Esophagus squamous epithelium (tissue), 5 donors: Measurements from ENCODE around the gene SESTD1. TPM values are rescaled to one million over a fixed set of nuclear protein-coding genes. Genes with fewer than 3 reads are reported as not detected.
"Not testable (repeated sequence)": the region's sequence is repeated elsewhere in the genome, so short reads cannot be mapped to it uniquely, and the experiment has no call there.

Source experiments
- DNase-seq: peaks from one replicate; lab custom pipeline; 2025; lab: John Stamatoyannopoulos, UW
- H3K27ac ChIP-seq, 4 donors: fragments of 200-600 bp; sonication (generic); one replicate each; pipeline ENCODE4 v1.5.1; 2016 to 2019; ENCODE audit warnings: mild to moderate bottlenecking in 1 of 4
- H3K27me3 ChIP-seq, 4 donors: fragments of 200-600 bp; sonication (generic); 1 replicate in 3 of 4; 2 replicates in 1 of 4; pipeline versions ENCODE4 v1.5.1 to v1.6.0; 2017 to 2021; ENCODE audit warnings: antibody characterized with exemption in 1 of 4
- H3K36me3 ChIP-seq, 3 donors: fragments of 200-600 bp; sonication (generic); one replicate each; pipeline ENCODE4 v1.5.1; 2016 to 2019
- H3K4me1 ChIP-seq, 3 donors: fragments of 200-600 bp; sonication (generic); one replicate each; pipeline ENCODE4 v1.5.1; 2017 to 2019
- H3K4me3 ChIP-seq, 4 donors: fragments of 200-600 bp; sonication (generic); 1 replicate in 3 of 4; 2 replicates in 1 of 4; pipeline ENCODE4 v1.5.1; 2016 to 2019; ENCODE audit warnings: mild to moderate bottlenecking in 2 of 4, moderate library complexity in 1 of 4
- H3K9me3 ChIP-seq, 3 donors: fragments of 200-600 bp; sonication (generic); one replicate each; pipeline ENCODE4 v1.5.1; 2016 to 2019
- POLR2A ChIP-seq, 4 donors: fragments of 450-650 bp; IDR thresholded peaks; one replicate each; pipeline ENCODE4 v1.6.1; 2017; ENCODE audit warnings: antibody characterized with exemption in 4 of 4, mild to moderate bottlenecking in 4 of 4, moderate library complexity in 3 of 4
- WGBS, 2 donors: methylation state at CpG; one replicate each; pipeline ENCODE4 v1.1.5; 2018; 5-methylcytosine and 5-hydroxymethylcytosine counted together
- intact Hi-C: fragments of 100-400 bp; cut with DNase I; formaldehyde crosslinking; loops from one replicate; pipeline ENCODE4 v1.15.0; 2022
- total RNA-seq, 4 donors: library from RNA; depleted of rRNA; stranded (reverse); fragments of >200 nt; gene quantifications; one replicate each; pipeline ENCODE4 v1.1.0, GENCODE V29; 2016
- TF ChIP-seq, protein P1 (sequence below), 6 experiments: fragments of 450-650 bp in 4 of 6; fragments of 200-600 bp in 2 of 6; sonication (generic) in 2 of 6; IDR thresholded peaks; one replicate each; pipeline ENCODE4 v1.5.1; 2016 to 2019; ENCODE audit warnings: antibody characterized with exemption in 6 of 6, mild to moderate bottlenecking in 4 of 6, moderate library complexity in 4 of 6
- donor health status: DM: yes; HTN: yes; CAD: no.

SESTD1 gene
- total RNA-seq, 4 donors from 2014 or later, result 5.0 to 22.9 (median 14.0) TPM

DNA sequence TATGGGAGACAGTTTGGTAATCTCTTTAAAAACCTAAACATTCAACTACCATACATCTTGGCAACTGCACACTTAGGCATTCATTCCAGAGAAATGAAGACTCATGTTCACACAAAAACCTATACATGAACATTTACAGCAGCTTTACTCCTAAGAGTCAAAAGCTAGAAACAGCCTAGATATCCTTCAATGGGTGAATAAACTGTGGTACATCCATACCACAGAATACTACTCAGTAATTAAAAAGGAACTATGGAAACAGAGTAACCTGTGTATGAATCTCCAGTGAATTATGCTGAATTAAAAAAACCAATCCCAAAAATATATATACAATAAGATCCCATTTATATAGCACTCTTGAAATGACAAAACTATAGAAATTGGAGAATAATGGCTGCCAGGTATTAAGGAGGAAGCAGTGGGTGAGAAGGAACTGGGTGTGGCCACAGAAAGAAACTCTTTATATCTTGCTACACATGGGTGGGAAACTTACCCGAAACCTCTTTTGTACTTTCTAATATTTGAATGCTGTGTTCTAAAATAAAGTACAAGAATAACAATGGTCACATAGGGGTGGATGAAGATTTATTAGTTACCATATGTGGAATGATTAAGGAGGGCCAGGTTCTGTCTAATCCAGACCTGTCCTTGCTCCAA is 13.7 kb downstream of the SESTD1 start:
- Histone ChIP-seq H3K4me1 (peaks cover 0 to 18% (median 12%) of the 10 kb centered on the region in 3 donors), H3K4me3 (no peak overlapping the region), H3K36me3 (no peaks in the 10 kb centered on the region), H3K9me3 (no peaks in the 10 kb centered on the region), H3K27ac (no peak overlapping the region), H3K27me3 (no peaks in the 10 kb centered on the region)
- intact Hi-C loops, result no loop called here
- no peak for DNase-seq
- TF ChIP-seq, protein P1, sequence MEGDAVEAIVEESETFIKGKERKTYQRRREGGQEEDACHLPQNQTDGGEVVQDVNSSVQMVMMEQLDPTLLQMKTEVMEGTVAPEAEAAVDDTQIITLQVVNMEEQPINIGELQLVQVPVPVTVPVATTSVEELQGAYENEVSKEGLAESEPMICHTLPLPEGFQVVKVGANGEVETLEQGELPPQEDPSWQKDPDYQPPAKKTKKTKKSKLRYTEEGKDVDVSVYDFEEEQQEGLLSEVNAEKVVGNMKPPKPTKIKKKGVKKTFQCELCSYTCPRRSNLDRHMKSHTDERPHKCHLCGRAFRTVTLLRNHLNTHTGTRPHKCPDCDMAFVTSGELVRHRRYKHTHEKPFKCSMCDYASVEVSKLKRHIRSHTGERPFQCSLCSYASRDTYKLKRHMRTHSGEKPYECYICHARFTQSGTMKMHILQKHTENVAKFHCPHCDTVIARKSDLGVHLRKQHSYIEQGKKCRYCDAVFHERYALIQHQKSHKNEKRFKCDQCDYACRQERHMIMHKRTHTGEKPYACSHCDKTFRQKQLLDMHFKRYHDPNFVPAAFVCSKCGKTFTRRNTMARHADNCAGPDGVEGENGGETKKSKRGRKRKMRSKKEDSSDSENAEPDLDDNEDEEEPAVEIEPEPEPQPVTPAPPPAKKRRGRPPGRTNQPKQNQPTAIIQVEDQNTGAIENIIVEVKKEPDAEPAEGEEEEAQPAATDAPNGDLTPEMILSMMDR (IDR thresholded peaks at IDR 0.05), result no peak
- TF ChIP-seq POLR2A (IDR thresholded peaks at IDR 0.05), result no peak
- WGBS, 2 donors, result 52 to 57% methylated on average over 1 of the region's 1 CpG

DNA sequence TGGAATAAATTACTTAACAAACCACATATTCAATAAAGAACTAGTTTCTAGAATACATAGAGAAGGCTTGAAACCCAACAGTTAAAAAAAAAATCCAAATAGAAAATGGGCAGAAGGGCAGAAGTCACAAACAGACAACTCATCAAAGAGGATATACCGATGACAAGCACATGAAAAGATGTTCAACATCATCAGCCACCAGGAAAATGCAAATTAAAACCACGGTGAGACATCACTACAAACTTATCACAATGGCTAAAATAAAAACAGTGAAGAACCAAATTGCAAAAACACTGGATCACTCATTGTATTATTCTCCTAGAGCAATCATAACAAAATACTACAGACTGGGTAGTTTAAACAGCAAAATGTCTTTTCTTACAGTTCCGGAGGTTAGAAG is 14.5 kb downstream of the SESTD1 start:
- no peaks in the 10 kb centered on the region for H3K36me3 ChIP-seq
- intact Hi-C loops, result no loop called here
- peaks cover 0 to 18% (median 12%) of the 10 kb centered on the region in 3 donors for H3K4me1 ChIP-seq
- TF ChIP-seq, protein P1 (IDR thresholded peaks at IDR 0.05), result no peak
- no peak for TF ChIP-seq POLR2A (IDR thresholded peaks at IDR 0.05)
- DNase-seq, result no peak
- H3K9me3 ChIP-seq, result no peaks in the 10 kb centered on the region
- WGBS, 2 donors, result 76 to 86% methylated on average over 3 of the region's 3 CpGs
- no peak overlapping the region for H3K4me3 ChIP-seq
- H3K27me3 ChIP-seq, result no peaks in the 10 kb centered on the region
- H3K27ac ChIP-seq, result no peak overlapping the region

DNA sequence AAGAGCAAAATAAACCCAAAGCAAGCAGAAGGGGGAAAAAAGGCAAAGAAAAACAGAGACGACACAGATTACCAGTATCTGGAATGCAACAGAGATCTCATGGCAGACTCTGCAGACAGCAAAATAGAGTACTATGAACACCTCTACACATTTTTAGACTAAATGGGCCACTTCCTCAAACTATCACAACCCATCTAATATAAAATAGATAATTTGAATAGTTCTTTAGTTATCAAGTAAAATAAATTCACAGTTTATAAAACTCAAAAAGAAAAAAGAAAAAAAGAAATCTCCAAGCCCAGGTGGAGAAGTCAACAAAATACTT is 16.6 kb downstream of the SESTD1 start:
- Histone ChIP-seq H3K36me3 (no peaks in the 10 kb centered on the region), H3K4me3 (no peak overlapping the region), H3K27me3 (no peaks in the 10 kb centered on the region), H3K9me3 (no peaks in the 10 kb centered on the region), H3K27ac (no peak overlapping the region), H3K4me1 (peaks cover 0 to 18% (median 10%) of the 10 kb centered on the region in 3 donors)
- 74 to 76% methylated on average over 1 of the region's 1 CpG for WGBS, 2 donors
- TF ChIP-seq, protein P1 (IDR thresholded peaks at IDR 0.05), result no peak
- TF ChIP-seq POLR2A (IDR thresholded peaks at IDR 0.05), result no peak
- DNase-seq, result no peak
- intact Hi-C loops, result no loop called here

DNA sequence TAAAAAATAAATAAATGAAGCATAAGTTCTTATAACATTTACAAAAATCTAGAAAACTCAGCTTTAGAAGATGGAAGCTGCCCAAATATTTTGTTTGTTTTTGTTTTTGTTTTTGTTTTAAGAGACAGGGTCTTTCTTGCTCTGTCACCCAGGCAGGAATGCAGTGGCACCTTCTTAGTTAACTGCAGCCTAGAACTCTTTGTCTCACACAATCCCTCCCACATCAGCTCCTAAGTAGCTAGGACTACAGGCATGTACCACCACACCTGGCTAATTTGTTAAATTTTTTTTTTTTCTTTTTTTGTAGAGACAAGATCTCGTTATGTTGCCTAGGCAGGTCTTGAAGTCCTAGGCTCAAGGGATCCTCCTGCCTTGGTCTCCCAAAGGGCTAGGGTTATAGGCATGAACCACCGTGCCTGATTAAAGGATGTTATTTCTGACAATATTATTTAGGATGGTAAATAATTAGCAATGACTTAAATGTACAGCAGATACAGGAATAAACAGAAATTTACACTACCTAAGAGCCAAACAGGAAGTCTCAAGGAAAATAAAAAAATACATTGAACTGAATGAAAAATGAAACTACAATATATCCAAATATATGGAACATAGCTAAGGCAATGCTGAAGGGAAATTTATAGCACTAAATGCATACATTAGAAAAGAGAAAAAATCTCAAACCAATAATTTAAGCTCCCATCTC is 17.2 kb downstream of the SESTD1 start:
- TF ChIP-seq, protein P1 (IDR thresholded peaks at IDR 0.05), result no peak
- TF ChIP-seq POLR2A (IDR thresholded peaks at IDR 0.05), result no peak
- intact Hi-C loops, result no loop called here
- DNase-seq, result no peak
- Histone ChIP-seq H3K4me1 (peaks cover 3 to 18% (median 6%) of the 10 kb centered on the region in 3 donors), H3K36me3 (no peaks in the 10 kb centered on the region), H3K27ac (no peak overlapping the region), H3K27me3 (no peaks in the 10 kb centered on the region), H3K4me3 (no peak overlapping the region), H3K9me3 (no peaks in the 10 kb centered on the region)
- WGBS, 2 donors, result 33 to 94% methylated on average over 2 of the region's 2 CpGs

DNA sequence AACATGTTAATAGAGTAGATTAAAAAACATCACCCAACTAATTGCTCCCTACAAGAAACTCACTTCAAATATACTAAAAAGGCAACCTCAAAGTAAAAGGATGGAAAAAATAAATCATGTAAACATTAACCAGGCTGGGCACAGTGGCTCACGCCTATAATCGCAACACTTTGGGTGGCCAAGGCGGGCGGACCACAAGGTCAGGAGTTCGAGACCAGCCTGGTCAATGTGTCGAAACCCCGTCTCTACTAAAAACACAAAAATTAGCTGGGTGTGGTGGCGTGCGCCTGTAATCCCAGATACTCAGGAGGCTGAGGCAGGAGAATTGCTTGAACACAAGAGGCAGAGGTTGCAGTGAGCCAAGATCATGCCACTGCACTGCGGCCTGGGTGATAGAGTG is 18.8 kb downstream of the SESTD1 start:
- H3K27ac ChIP-seq, H3K36me3 ChIP-seq, DNase-seq, H3K4me3 ChIP-seq, H3K9me3 ChIP-seq, intact Hi-C loops, H3K27me3 ChIP-seq: not testable (repeated sequence)
- WGBS, 2 donors, result 85 to 90% methylated on average over 10 of the region's 10 CpGs
- H3K4me1 ChIP-seq, result peaks cover 3 to 26% (median 4%) of the 10 kb centered on the region in 3 donors
